COLO829 (cell line): ENCODE results near the gene KCNA1.

Source experiments
- DNase-seq: peaks from one replicate; pipeline ENCODE4 v3.0.0; 2012; ENCODE audit warnings: low spot score

KCNA1 gene

GRCh38 chr12:4960547-4960946 lies 50.8 kb downstream of the KCNA1 start:
- DNase-seq: no peak

GRCh38 chr12:4961311-4961710 lies 51.6 kb downstream of the KCNA1 start:
- no peak for DNase-seq

- DNase-seq: no peak
Measured at GRCh38 chr12:4962539-4963486, 53.1 kb downstream of the KCNA1 start.
